Breast epithelium (tissue), 3 donors: ENCODE results near the gene EIF1AX.

Experiments
- POLR2A ChIP-seq: fragments of 450-650 bp; IDR thresholded peaks from one replicate; pipeline ENCODE4 v1.6.1; 2016; ENCODE audit warnings: antibody characterized with exemption, mild to moderate bottlenecking, moderate library complexity
- POLR2AphosphoS5 ChIP-seq, 3 donors: sonication (generic); formaldehyde crosslinking; IDR thresholded peaks; one replicate each; pipeline ENCODE4 v1.6.1; 2017; ENCODE audit warnings: antibody characterized with exemption in 3 of 3
- TF ChIP-seq, protein P1 (sequence below), 3 donors: fragments of 450-650 bp; IDR thresholded peaks; one replicate each; pipeline ENCODE4 v1.5.1; 2016 to 2017; ENCODE audit warnings: antibody characterized with exemption in 3 of 3, mild to moderate bottlenecking in 3 of 3, moderate library complexity in 3 of 3

- TF ChIP-seq POLR2A: no peak
- TF ChIP-seq, protein P1, sequence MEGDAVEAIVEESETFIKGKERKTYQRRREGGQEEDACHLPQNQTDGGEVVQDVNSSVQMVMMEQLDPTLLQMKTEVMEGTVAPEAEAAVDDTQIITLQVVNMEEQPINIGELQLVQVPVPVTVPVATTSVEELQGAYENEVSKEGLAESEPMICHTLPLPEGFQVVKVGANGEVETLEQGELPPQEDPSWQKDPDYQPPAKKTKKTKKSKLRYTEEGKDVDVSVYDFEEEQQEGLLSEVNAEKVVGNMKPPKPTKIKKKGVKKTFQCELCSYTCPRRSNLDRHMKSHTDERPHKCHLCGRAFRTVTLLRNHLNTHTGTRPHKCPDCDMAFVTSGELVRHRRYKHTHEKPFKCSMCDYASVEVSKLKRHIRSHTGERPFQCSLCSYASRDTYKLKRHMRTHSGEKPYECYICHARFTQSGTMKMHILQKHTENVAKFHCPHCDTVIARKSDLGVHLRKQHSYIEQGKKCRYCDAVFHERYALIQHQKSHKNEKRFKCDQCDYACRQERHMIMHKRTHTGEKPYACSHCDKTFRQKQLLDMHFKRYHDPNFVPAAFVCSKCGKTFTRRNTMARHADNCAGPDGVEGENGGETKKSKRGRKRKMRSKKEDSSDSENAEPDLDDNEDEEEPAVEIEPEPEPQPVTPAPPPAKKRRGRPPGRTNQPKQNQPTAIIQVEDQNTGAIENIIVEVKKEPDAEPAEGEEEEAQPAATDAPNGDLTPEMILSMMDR (IDR thresholded peaks at IDR 0.05): no peak
- no peak for TF ChIP-seq POLR2AphosphoS5 (IDR thresholded peaks at IDR 0.05)
These were observed 11.3 kb downstream of the EIF1AX start for GRCh38 chrX:20130357-20130756.
